GM23338 (cell line): ENCODE measurements around the gene C4BPB. TPM values are rescaled to one million over a fixed set of nuclear protein-coding genes. Genes with fewer than 3 reads are reported as not detected.
"Not testable (repeated sequence)": the region's sequence is repeated elsewhere in the genome, so short reads cannot be mapped to it uniquely, and the experiment has no call there.

ENCODE experiments used
- ATAC-seq: fragments of 200-7000 bp; cut with Tn5 transposase; 3 replicates; pipeline ENCODE4 v1.9.1; 2020
- DNase-seq: peaks from one replicate; pipeline ENCODE4 v3.0.0-alpha.2; 2015; ENCODE audit warnings: low spot score
- H2AFZ ChIP-seq: fragments of 200-600 bp; sonication (generic); 2 replicates; pipeline ENCODE4 v1.8.0; 2016; ENCODE audit warnings: antibody characterized with exemption, mild to moderate bottlenecking, moderate library complexity
- H3F3A ChIP-seq: fragments of 200-600 bp; sonication (generic); replicated peaks from 2 replicates; pipeline ENCODE4 v1.8.0; 2017; ENCODE audit warnings: antibody characterized with exemption, mixed run types, low read depth
- H3K27ac ChIP-seq: fragments of 200-600 bp; sonication (generic); 2 replicates; pipeline ENCODE4 v1.6.1; 2016; ENCODE audit warnings: low read depth
- H3K27me3 ChIP-seq: fragments of 200-600 bp; sonication (generic); 2 replicates; pipeline ENCODE4 v1.8.0; 2016; ENCODE audit warnings: mild to moderate bottlenecking, mixed run types, moderate library complexity; ENCODE audit not compliant: insufficient read depth
- H3K36me3 ChIP-seq: fragments of 200-600 bp; sonication (generic); 2 replicates; pipeline ENCODE4 v1.8.0; 2016; ENCODE audit warnings: mild to moderate bottlenecking; ENCODE audit not compliant: insufficient read depth
- H3K4me1 ChIP-seq: fragments of 200-600 bp; sonication (generic); 2 replicates; pipeline ENCODE4 v1.8.0; 2016; ENCODE audit warnings: mild to moderate bottlenecking, moderate library complexity; ENCODE audit not compliant: insufficient read depth
- H3K4me2 ChIP-seq: fragments of 200-600 bp; sonication (generic); 2 replicates; pipeline ENCODE4 v1.7.1; 2017; ENCODE audit warnings: mixed run types
- H3K4me3 ChIP-seq: fragments of 200-600 bp; sonication (generic); 2 replicates; pipeline ENCODE4 v1.6.1; 2016; ENCODE audit warnings: mixed run types
- H3K79me2 ChIP-seq: fragments of 200-600 bp; sonication (generic); replicated peaks from 2 replicates; pipeline ENCODE4 v1.8.0; 2017; ENCODE audit warnings: mild to moderate bottlenecking; ENCODE audit not compliant: insufficient read depth
- H3K9me2 ChIP-seq: fragments of 200-600 bp; sonication (generic); 2 replicates; pipeline ENCODE4 v1.8.0; 2017; ENCODE audit not compliant: insufficient read depth
- H4K20me1 ChIP-seq: fragments of 200-600 bp; sonication (generic); replicated peaks from 2 replicates; pipeline ENCODE4 v1.8.0; 2017; ENCODE audit warnings: mild to moderate bottlenecking; ENCODE audit not compliant: insufficient read depth
- H3K27ac Mint-ChIP-seq: 2 replicates; pipeline ENCODE4 v1.8.0; 2020; ENCODE audit warnings: inconsistent platforms, mild to moderate bottlenecking, moderate library complexity, mixed read lengths
- H3K27me3 Mint-ChIP-seq: 3 replicates; pipeline ENCODE4 v1.8.0; 2022; ENCODE audit warnings: low read depth, mild to moderate bottlenecking, moderate library complexity, mixed read lengths, inconsistent platforms; ENCODE audit not compliant: insufficient read depth, poor library complexity
- H3K36me3 Mint-ChIP-seq: 3 replicates; pipeline ENCODE4 v1.8.0; 2021; ENCODE audit warnings: low read depth, mild to moderate bottlenecking, inconsistent platforms, moderate library complexity, mixed read lengths
- H3K4me1 Mint-ChIP-seq: 3 replicates; pipeline ENCODE4 v1.8.0; 2020; ENCODE audit warnings: mild to moderate bottlenecking, inconsistent platforms, mixed read lengths
- H3K4me3 Mint-ChIP-seq: 3 replicates; pipeline ENCODE4 v1.8.0; 2021; ENCODE audit warnings: moderate library complexity, mild to moderate bottlenecking, inconsistent platforms, mixed read lengths
- H3K9me3 Mint-ChIP-seq: 3 replicates; pipeline ENCODE4 v1.8.0; 2020; ENCODE audit warnings: moderate library complexity, mild to moderate bottlenecking, inconsistent platforms, mixed read lengths
- CREB1 ChIP-seq: fragments of 250-450 bp; sonication (Bioruptor Pico); IDR thresholded peaks from 2 replicates; pipeline ENCODE4 v1.5.0; 2020; ENCODE audit warnings: low read depth, mild to moderate bottlenecking, moderate library complexity
- CTCF ChIP-seq, 2 experiments: fragments of 200-600 bp in 1 of 2; sonication (generic) in 1 of 2; conservative IDR thresholded peaks; 2 replicates each; pipeline versions ENCODE4 v1.5.1 to v1.6.1; 2016 to 2017; ENCODE audit warnings: antibody characterized with exemption in 2 of 2, low read depth in 2 of 2, mild to moderate bottlenecking in 2 of 2, moderate library complexity in 1 of 2
- ETS1 ChIP-seq: IDR thresholded peaks from 2 replicates; pipeline ENCODE4 v1.6.1; 2016; ENCODE audit warnings: antibody characterized with exemption
- EZH2phosphoT487 ChIP-seq: fragments of 200-600 bp; sonication (generic); IDR thresholded peaks from one replicate; pipeline ENCODE4 v1.8.1; 2018; ENCODE audit warnings: antibody characterized with exemption; ENCODE audit not compliant: unreplicated experiment
- JUNB ChIP-seq: IDR thresholded peaks from one replicate; pipeline ENCODE4 v1.6.1; 2016; ENCODE audit warnings: antibody characterized with exemption; ENCODE audit not compliant: unreplicated experiment
- NANOG ChIP-seq: IDR thresholded peaks from 2 replicates; pipeline ENCODE4 v1.6.1; 2016; ENCODE audit warnings: antibody characterized with exemption, borderline replicate concordance
- REST ChIP-seq: IDR thresholded peaks from one replicate; pipeline ENCODE4 v1.6.1; 2018; ENCODE audit warnings: antibody characterized with exemption; ENCODE audit not compliant: unreplicated experiment
- STAT1 ChIP-seq: IDR thresholded peaks from one replicate; pipeline ENCODE4 v1.6.1; 2016; ENCODE audit warnings: antibody characterized with exemption; ENCODE audit not compliant: unreplicated experiment
- ZNF114 ChIP-seq: fragments of 250-450 bp; sonication (Bioruptor Pico); IDR thresholded peaks from 2 replicates; pipeline ENCODE4 v1.5.0; 2020; ENCODE audit warnings: mild to moderate bottlenecking, moderate library complexity
- ZNF331 ChIP-seq: fragments of 250-450 bp; sonication (Bioruptor Pico); IDR thresholded peaks from 2 replicates; pipeline ENCODE4 v1.5.0; 2020; ENCODE audit warnings: low read depth, mild to moderate bottlenecking, moderate library complexity
- ZNF462 ChIP-seq: fragments of 250-450 bp; sonication (Bioruptor Pico); IDR thresholded peaks from 2 replicates; pipeline ENCODE4 v1.5.0; 2020; ENCODE audit warnings: mild to moderate bottlenecking, moderate library complexity
- polyA plus RNA-seq: library from polyadenylated mRNA; unstranded; fragments of >200 nt; fragmentation: Nextera tagmentation; extraction: Ambion mirVana; gene quantifications from 2 replicates; pipeline ENCODE4 v1.2.1, GENCODE V29; 2016
- total RNA-seq: library from RNA; depleted of rRNA; stranded (reverse); fragments of >200 nt; shearing (Covaris generic); gene quantifications from 2 replicates; pipeline ENCODE4 v1.2.3, GENCODE V29; 2014

Gene C4BPB
- total and polyA plus RNA-seq, 2 experiments from 2014 or later, result not detected

GRCh38 chr1:207040181-207040533, 48.5 kb upstream of the C4BPB start:
- Histone ChIP-seq H3K36me3 (no peaks in the 10 kb centered on the region), H3F3A (no peaks in the 10 kb centered on the region), H3K9me2 (no peaks in the 10 kb centered on the region), H3K4me3 (no peak overlapping the region), H3K79me2 (peaks cover 8% of the 10 kb centered on the region), H4K20me1 (peaks cover 3% of the 10 kb centered on the region; the same call in 1 of the 2 replicates), H3K27ac (no peak overlapping the region), H3K27me3 (no peaks in the 10 kb centered on the region), H3K4me1 (0 out of 2 replicates have a peak, but pooled peaks cover 7% of the 10 kb centered on the region), H2AFZ (no peak overlapping the region), H3K4me2 (no peak overlapping the region)
- Mint-ChIP-seq H3K27me3 (no peaks in the 10 kb centered on the region), H3K9me3 (no peaks in the 10 kb centered on the region), H3K4me1 (peaks cover 8% of the 10 kb centered on the region), H3K4me3 (no peak overlapping the region), H3K27ac (no peak overlapping the region), H3K36me3 (peaks cover 2% of the 10 kb centered on the region; the same call in 1 of the 3 replicates)
- ATAC-seq (no peak), DNase-seq (no peak)
- TF ChIP-seq REST, result no peak
- no peak for TF ChIP-seq CTCF (conservative IDR thresholded peaks at IDR 0.05; ENCODE audit: low read depth in 2 of 2)
- no peak for TF ChIP-seq EZH2phosphoT487
- no peak for TF ChIP-seq ETS1
- TF ChIP-seq ZNF462 (CRISPR knock-in tag), result no peak
- no peak for TF ChIP-seq CREB1 (CRISPR knock-in tag)
- no peak for TF ChIP-seq NANOG
- no peak for TF ChIP-seq ZNF114 (CRISPR knock-in tag)
- no peak for TF ChIP-seq JUNB
- TF ChIP-seq STAT1, result no peak
- TF ChIP-seq ZNF331 (CRISPR knock-in tag), result no peak

- not testable (repeated sequence) for H3F3A ChIP-seq, H3K36me3 ChIP-seq, H3K4me3 Mint-ChIP-seq, H3K27ac Mint-ChIP-seq, ATAC-seq, H2AFZ ChIP-seq, H3K9me3 Mint-ChIP-seq, H4K20me1 ChIP-seq, H3K27me3 Mint-ChIP-seq, H3K27ac ChIP-seq, H3K36me3 Mint-ChIP-seq, H3K27me3 ChIP-seq, H3K4me3 ChIP-seq, H3K4me2 ChIP-seq, H3K9me2 ChIP-seq, DNase-seq
- Histone ChIP-seq H3K79me2 (peaks cover 20% of the 10 kb centered on the region), H3K4me1 (0 out of 2 replicates have a peak, but pooled peaks cover 10% of the 10 kb centered on the region)
- H3K4me1 Mint-ChIP-seq, result peaks cover 12% of the 10 kb centered on the region
These were observed 47.3 kb upstream of the C4BPB start for GRCh38 chr1:207041397-207041796.
